GM18858 (cell line): Measurements from ENCODE around the gene CAPN9.
"Not testable (repeated sequence)": the region's sequence is repeated elsewhere in the genome, so short reads cannot be mapped to it uniquely, and the experiment has no call there.

Experiments
- ATAC-seq: cut with Tn5 transposase; IDR thresholded peaks from one replicate; pipeline ENCODE4 v1.9.1; 2021; ENCODE audit not compliant: unreplicated experiment

The CAPN9 gene, protein sequence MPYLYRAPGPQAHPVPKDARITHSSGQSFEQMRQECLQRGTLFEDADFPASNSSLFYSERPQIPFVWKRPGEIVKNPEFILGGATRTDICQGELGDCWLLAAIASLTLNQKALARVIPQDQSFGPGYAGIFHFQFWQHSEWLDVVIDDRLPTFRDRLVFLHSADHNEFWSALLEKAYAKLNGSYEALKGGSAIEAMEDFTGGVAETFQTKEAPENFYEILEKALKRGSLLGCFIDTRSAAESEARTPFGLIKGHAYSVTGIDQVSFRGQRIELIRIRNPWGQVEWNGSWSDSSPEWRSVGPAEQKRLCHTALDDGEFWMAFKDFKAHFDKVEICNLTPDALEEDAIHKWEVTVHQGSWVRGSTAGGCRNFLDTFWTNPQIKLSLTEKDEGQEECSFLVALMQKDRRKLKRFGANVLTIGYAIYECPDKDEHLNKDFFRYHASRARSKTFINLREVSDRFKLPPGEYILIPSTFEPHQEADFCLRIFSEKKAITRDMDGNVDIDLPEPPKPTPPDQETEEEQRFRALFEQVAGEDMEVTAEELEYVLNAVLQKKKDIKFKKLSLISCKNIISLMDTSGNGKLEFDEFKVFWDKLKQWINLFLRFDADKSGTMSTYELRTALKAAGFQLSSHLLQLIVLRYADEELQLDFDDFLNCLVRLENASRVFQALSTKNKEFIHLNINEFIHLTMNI

GRCh38 chr1:230747127-230747730 lies at the start of gene CAPN9:
TSS of gene CAPN9 (plus strand) at chr1:230747388. CDS start at chr1:230747497, 109 bp downstream.
- ATAC-seq, result no peak

DNA sequence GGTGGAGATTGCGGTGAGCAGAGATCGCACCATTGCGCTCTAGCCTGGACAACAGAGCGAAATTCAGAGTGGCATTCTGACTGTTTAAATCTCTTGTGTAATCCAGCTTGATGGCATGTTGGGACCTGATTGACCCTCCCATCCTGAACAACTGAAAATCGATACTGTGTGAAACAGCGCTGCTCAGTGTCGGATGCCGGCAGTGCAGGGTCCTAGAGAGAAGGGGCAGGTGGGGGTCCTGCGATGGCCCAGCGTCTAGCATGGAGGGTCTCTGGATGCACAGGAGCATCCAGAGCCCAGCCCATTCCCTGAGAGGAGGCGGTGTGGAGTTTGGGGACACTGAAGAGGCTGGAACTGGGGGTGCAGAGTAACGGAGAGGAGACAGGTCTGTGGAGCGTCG lies 49.1 kb upstream of the CAPN9 start:
- ATAC-seq, result no peak

- not testable (repeated sequence) for ATAC-seq
Observed at GRCh38 chr1:230698964-230699363, 48.2 kb upstream of the CAPN9 start.

DNA sequence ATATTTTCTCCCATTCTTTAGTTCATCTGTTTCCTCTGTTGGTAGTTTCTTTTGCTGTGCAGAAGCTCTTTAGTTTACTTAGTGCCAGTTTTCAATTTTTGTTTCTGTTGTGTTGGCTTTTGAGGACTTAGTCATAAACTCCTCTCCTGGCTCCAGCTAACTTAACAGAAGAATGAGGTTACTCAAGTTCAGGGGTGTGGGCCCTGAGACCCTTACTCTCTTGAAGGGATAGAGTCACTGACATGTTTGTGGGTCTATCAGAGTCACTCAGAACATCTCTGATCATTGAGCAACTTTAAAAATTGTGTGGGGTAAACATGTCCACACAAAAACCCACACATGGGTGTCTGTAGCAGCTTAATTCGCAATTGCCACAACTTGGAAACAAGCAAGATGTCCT lies 47.5 kb upstream of the CAPN9 start:
- ATAC-seq, result no peak

- ATAC-seq, result no peak
Observed at GRCh38 chr1:230700132-230700531, 47.1 kb upstream of the CAPN9 start.

DNA sequence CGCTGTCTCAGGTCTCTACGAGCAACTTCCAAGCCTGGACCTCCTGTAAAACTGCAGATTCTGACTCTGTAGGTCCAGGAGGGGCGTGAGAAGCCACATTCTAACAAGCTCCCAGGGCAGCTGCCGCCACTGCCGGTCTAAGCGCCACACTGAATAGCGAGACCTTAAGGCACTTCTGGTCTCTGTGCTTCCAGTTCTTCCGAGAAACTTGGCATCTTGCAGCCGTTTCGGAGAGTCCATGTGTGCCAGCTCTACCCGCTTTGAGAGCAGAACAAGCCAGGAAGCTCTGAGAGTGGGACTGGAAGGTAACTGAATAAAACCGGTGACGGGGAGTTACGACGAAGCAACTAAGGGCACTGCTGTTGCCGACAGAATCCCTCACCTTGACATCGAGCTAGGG lies 45.8 kb upstream of the CAPN9 start:
- ATAC-seq, result no peak

DNA sequence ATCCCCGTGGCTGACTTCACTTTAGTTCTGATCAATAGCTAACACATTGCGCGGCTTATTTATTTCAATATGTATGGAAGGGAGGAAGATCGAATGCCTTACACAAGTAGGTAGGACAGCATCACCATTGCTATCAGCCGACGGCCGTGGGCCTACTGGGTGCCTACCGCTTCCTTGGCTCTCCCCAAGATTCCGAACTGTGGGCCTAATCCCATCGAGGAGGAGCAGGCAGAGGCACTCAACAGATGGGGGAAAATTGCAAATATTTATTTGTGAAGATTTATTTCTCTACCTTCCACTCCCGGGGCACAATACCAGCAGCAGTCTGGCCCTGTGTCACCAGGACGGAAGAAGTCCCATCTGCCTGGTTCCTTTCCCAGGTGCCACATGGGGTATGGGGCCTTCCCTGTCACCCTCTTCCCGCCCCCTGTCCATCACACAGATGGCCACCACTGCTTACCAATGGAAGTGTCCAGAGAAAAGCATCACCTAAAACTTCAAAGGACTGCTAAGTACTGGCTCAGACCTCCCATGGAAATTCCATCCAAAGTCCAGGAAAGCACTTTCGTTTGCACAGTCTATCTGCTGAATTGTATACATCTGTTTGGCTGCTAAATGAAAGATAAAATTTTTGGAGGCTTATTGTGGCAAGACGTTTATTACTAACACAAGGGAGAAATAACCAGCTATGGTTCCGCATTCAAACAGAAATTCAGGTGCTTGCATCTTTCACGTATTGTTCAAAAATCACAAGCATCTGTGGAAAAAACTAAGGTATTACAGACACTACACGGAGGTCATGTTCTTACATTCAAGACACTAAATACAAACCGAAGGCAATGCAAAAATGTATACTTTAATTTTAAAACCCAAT lies 45.1 kb upstream of the CAPN9 start:
- ATAC-seq, result no peak

DNA sequence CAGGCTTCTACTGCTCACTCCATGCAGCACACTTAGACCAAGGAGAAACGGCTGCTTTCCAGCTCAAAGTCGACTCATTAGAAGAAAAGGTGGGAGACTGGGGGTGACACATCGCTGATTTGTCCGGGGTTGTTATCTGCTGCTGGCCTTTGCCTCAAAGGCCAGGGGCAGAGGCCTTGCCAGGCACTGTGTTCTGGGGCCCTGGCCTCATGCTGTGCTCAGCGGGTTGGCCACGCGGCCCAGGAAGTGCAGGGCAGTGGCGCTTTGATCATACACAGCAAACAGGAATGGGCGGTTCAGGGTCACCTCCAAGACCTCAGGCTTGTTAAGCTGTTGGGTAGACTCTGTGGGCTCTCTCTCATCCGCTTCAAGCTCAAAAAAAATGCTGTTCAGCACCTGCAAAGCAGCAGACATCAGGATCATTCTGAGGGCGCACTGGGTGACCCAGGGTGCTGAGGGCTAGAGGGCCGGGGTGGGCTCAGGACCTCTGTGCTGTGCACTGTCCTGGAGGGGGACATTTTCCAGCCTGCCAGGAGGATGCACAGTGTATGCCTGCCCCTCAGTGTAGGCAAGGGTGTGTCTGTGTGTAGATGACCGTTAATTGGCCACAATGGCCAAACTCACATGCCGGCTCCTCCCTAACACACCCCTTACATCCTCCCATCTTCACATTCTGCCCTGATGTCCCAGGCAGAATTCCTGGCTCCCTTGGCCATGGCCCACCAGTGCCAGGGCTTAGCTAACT lies 44.1 kb upstream of the CAPN9 start:
- ATAC-seq, result no peak

GRCh38 chr1:230703679-230704385 lies 43.4 kb upstream of the CAPN9 start:
- ATAC-seq, result no peak

DNA sequence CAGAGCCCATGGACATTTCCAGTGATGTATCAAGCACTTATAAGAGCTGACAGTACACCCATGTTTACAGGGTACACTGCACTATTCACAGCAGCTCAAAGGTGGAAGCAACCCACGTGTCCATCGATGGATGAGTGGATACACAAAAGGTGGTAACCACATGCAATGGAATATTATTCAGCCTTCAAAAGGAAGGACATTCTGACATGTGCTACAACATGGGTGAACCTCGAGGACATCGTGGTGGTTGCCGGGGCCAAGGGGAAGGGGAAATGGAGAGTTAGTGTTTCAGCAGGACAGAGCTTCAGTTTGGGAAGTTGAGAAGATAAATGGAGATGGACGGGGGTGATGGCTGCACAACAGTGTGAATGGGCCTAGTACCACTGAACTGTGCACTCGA lies 42.4 kb upstream of the CAPN9 start:
- no peak for ATAC-seq

DNA sequence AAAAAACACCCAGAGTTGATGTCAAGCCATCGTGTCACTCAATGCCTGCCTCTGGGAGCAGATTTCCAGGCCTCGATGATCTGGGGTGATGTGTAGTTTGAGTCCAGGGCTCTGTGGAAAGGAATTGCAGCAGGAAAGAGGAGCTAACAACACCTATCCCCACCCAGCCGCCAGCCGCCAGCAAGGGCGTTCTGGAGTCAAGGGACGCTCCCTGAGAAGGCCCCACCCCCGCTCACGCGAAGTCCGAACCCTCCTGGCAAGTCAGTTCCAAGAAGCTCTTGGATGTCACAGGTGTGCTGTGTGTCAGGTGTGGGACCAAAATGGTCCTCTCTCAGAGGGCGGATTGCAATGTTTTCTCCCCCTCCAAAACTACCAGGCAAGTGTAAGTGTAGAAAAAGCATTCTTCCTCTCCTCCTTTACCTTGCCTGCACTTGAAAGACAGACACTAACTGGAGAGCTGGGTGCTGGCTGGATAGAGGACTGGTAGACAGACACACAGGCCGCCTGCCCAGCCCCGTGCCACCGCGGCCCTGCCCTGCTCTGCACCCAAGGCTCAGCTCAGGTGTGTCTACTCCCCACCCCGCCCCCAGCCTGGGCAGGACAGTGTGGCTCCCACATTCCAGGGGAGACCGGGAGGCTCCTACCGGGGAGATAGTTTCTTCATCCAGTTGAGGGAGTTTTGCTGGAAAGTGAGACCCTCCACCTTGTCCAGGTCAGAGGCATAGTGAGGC lies 41.7 kb upstream of the CAPN9 start:
- ATAC-seq, result no peak

DNA sequence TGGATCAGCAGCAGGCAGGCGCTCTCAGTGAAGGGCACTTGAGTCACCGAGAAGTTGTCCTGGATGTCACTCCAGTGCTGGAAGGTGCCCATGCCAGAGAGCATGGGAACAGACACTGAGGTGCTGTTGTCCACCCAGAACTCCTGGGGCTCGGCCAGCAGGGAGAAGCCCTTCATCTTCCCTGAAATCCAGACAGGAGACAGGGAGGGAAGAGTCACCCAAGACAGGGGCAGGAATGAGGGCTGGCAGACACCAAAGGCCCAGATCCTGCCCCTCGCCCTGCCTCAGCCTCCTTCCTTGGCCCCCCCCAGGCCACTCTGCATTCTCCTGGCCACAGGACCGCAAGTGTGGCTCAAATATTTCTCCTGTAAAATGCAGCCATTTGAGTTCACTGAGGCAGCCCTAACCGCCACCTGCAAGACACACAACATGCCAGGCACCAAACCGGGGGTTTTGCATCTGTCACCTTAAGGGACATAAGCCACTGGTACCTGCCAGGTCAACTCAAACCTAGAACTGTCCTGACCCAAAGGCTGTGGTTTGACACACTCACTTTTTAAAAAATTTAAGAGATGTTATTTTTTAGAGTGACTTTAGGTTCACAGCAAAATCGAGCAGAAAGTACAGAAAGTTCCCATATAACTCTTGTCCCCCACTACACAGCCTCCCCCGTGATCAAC lies 41.0 kb upstream of the CAPN9 start:
- ATAC-seq, result no peak

GRCh38 chr1:230706887-230707731 lies 40.1 kb upstream of the CAPN9 start:
- ATAC-seq, result no peak

GRCh38 chr1:230707732-230708630 lies 39.2 kb upstream of the CAPN9 start:
- no peak for ATAC-seq

DNA sequence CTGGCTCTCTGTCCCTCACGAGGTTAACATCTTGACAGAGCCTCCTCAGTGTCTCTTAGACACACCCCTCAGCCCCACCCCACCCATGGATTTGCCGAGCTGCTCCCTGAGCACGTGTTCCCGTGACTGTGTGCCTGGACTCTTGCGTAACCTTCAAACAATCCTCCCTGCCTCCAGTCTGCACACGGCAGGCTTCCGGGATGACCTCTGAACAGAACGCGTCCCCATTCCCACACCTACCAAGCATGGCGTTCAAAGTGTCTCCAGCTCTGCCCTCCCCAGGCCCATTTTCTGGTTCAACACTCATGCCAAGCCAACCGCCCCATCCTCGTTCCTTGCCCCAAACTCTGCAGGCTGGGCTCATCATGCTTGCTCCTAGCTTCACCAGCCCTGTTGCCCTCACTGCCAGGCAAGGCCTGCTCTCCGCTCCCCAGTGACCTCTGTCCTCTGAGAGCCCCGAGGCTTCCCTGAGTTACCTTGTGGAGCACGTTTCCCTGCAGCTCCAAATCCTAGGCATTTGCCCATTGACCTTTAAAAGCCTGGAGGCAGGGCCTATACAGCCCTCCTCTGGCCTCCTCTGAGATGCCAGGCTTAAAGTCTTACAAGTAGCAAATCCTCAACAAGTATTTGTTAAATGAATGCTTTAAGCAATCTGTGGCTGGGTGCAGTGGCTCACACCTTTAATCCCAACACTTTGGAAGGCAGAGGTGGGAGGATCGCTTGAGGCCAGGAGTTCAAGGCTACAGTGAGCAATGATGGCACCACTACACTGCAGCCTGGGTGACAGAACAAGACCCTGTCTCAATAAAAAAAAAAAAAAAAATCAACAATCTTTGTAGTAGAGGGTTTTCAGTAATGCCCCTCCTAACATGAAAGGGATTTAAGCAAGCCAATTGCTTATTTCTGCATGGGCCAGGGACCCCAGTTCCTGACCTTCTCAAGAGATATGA lies 38.3 kb upstream of the CAPN9 start:
- ATAC-seq, result no peak
